HEK293T (cell line): ENCODE results near the gene HPSE2.

Experiments
- BHLHE40 ChIP-seq: fragments of 450-650 bp; IDR thresholded peaks from 2 replicates; pipeline ENCODE4 v1.6.1; 2016; ENCODE audit warnings: mild to moderate bottlenecking, moderate library complexity, borderline replicate concordance
- FOXA1 ChIP-seq: fragments of 450-650 bp; IDR thresholded peaks from 2 replicates; pipeline ENCODE4 v1.6.1; 2016; ENCODE audit warnings: mild to moderate bottlenecking
- FOXK2 ChIP-seq: fragments of 450-650 bp; IDR thresholded peaks from 2 replicates; pipeline ENCODE4 v1.6.1; 2016; ENCODE audit warnings: mild to moderate bottlenecking
- FOXM1 ChIP-seq: fragments of 450-650 bp; IDR thresholded peaks from 2 replicates; pipeline ENCODE4 v1.6.1; 2017; ENCODE audit warnings: mild to moderate bottlenecking, borderline replicate concordance
- SP1 ChIP-seq: fragments of 450-650 bp; IDR thresholded peaks from 2 replicates; pipeline ENCODE4 v1.6.1; 2017
- TF ChIP-seq, protein P1 (sequence below): fragments of 450-650 bp; IDR thresholded peaks from 2 replicates; pipeline ENCODE4 v1.6.1; 2016

DNA sequence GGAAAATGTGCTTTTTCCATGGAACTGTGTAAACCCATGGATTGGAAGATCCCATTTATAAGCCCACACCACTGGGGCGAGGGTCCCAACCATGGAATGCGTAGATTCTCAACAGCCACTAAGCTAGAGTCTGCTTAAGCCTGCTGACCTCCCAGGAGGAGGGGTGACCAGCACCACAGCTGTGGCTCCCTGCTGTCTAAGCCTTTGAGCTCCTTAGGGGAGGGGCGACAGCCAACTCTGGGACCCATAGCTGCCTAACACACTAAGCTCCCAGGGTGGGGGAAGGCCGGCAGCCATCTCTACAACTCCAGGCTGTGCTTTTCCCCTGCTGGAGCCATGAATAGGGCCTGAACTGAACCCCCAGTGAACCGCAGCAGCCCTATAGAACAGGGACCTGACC is 539.1 kb downstream of the HPSE2 start:
- TF ChIP-seq FOXM1, result no peak
- TF ChIP-seq FOXK2, result no peak
- TF ChIP-seq, protein P1, sequence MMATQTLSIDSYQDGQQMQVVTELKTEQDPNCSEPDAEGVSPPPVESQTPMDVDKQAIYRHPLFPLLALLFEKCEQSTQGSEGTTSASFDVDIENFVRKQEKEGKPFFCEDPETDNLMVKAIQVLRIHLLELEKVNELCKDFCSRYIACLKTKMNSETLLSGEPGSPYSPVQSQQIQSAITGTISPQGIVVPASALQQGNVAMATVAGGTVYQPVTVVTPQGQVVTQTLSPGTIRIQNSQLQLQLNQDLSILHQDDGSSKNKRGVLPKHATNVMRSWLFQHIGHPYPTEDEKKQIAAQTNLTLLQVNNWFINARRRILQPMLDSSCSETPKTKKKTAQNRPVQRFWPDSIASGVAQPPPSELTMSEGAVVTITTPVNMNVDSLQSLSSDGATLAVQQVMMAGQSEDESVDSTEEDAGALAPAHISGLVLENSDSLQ, result no peak
- no peak for TF ChIP-seq SP1
- TF ChIP-seq FOXA1, result no peak
- TF ChIP-seq BHLHE40, result no peak
